Loucy (cell line): ENCODE data around the gene RAB24.

Source experiments
- H2AFZ ChIP-seq: fragments of 200-600 bp; sonication (generic); 2 replicates; pipeline ENCODE4 v1.6.0; 2016; ENCODE audit warnings: antibody characterized with exemption, mild to moderate bottlenecking, low read length, moderate library complexity
- H3F3A ChIP-seq: fragments of 200-600 bp; 2 replicates; pipeline ENCODE4 v1.6.0; 2016; ENCODE audit warnings: antibody characterized with exemption, low read depth, mild to moderate bottlenecking
- H3K27me3 ChIP-seq: fragments of 200-600 bp; sonication (generic); 2 replicates; pipeline ENCODE4 v1.6.1; 2014; ENCODE audit warnings: low read length, mild to moderate bottlenecking; ENCODE audit not compliant: insufficient read depth, poor library complexity, severe bottlenecking
- H3K36me3 ChIP-seq: fragments of 200-600 bp; sonication (generic); 2 replicates; pipeline ENCODE4 v1.6.1; 2016; ENCODE audit warnings: low read length; ENCODE audit not compliant: insufficient read depth
- H3K4me1 ChIP-seq: fragments of 200-600 bp; sonication (generic); 2 replicates; pipeline ENCODE4 v1.5.1; 2014; ENCODE audit warnings: low read length, mild to moderate bottlenecking; ENCODE audit not compliant: insufficient read depth, poor library complexity, severe bottlenecking
- H3K4me2 ChIP-seq: fragments of 200-600 bp; sonication (generic); 2 replicates; pipeline ENCODE4 v1.6.0; 2014; ENCODE audit warnings: antibody characterized with exemption, low read length, low read depth, mild to moderate bottlenecking; ENCODE audit not compliant: poor library complexity, severe bottlenecking
- H3K4me3 ChIP-seq: fragments of 200-600 bp; sonication (generic); 2 replicates; pipeline ENCODE4 v1.5.1; 2014; ENCODE audit warnings: low read length, mild to moderate bottlenecking, mixed read lengths; ENCODE audit not compliant: poor library complexity, severe bottlenecking
- H3K79me2 ChIP-seq: fragments of 200-600 bp; sonication (generic); 2 replicates; pipeline ENCODE4 v1.6.1; 2014; ENCODE audit warnings: low read length; ENCODE audit not compliant: insufficient read depth
- H3K9ac ChIP-seq: fragments of 200-600 bp; sonication (generic); 2 replicates; pipeline ENCODE4 v1.6.0; 2014; ENCODE audit warnings: mild to moderate bottlenecking, low read depth, low read length, moderate library complexity; ENCODE audit not compliant: poor library complexity, severe bottlenecking
- H3K9me2 ChIP-seq: fragments of 200-600 bp; sonication (generic); replicated peaks from 2 replicates; pipeline ENCODE4 v1.6.1; 2016; ENCODE audit warnings: low read depth, low read length, mixed read lengths
- H3K9me3 ChIP-seq: fragments of 200-600 bp; sonication (generic); 2 replicates; pipeline ENCODE4 v1.6.1; 2014; ENCODE audit warnings: mild to moderate bottlenecking, antibody characterized with exemption, low read length, low read depth; ENCODE audit not compliant: insufficient read depth
- H4K20me1 ChIP-seq: fragments of 200-600 bp; sonication (generic); 2 replicates; pipeline ENCODE4 v1.6.0; 2014; ENCODE audit warnings: antibody characterized with exemption, low read length, mild to moderate bottlenecking; ENCODE audit not compliant: insufficient read depth, poor library complexity, severe bottlenecking
- CTCF ChIP-seq: fragments of 200-600 bp; sonication (generic); conservative IDR thresholded peaks from 2 replicates; pipeline ENCODE4 v1.5.1; 2014; ENCODE audit warnings: mild to moderate bottlenecking, antibody characterized with exemption, low read length
- EZH2phosphoT487 ChIP-seq: fragments of 200-600 bp; IDR thresholded peaks from 2 replicates; pipeline ENCODE4 v1.6.1; 2018; ENCODE audit warnings: antibody characterized with exemption, mild to moderate bottlenecking, moderate library complexity, borderline replicate concordance

RAB24 gene

GRCh38 chr5:177276886-177277285, 26.6 kb downstream of the RAB24 start:
- H3K9ac ChIP-seq: no peak overlapping the region
- no peaks in the 10 kb centered on the region for H3F3A ChIP-seq
- H3K4me2 ChIP-seq: no peak overlapping the region
- no peaks in the 10 kb centered on the region for H3K27me3 ChIP-seq
- H3K4me1 ChIP-seq: no peaks in the 10 kb centered on the region
- H3K36me3 ChIP-seq: peaks cover 24% of the 10 kb centered on the region; the same call in 1 of the 2 replicates
- H3K9me2 ChIP-seq: no peaks in the 10 kb centered on the region
- no peaks in the 10 kb centered on the region for H4K20me1 ChIP-seq
- no peaks in the 10 kb centered on the region for H3K9me3 ChIP-seq
- H3K4me3 ChIP-seq: no peak overlapping the region
- no peak overlapping the region for H2AFZ ChIP-seq
- no peaks in the 10 kb centered on the region for H3K79me2 ChIP-seq
- no peak for TF ChIP-seq CTCF

- Histone ChIP-seq H3K79me2 (no peaks in the 10 kb centered on the region), H3K9me3 (no peaks in the 10 kb centered on the region), H2AFZ (no peak overlapping the region), H3K4me2 (no peak overlapping the region), H3K27me3 (no peaks in the 10 kb centered on the region), H3F3A (no peaks in the 10 kb centered on the region), H3K4me3 (no peak overlapping the region), H4K20me1 (no peaks in the 10 kb centered on the region), H3K36me3 (peaks cover 23% of the 10 kb centered on the region; the same call in 1 of the 2 replicates), H3K4me1 (no peaks in the 10 kb centered on the region), H3K9ac (no peak overlapping the region), H3K9me2 (no peaks in the 10 kb centered on the region)
- TF ChIP-seq CTCF (no peak), EZH2phosphoT487 (no peak)
Measured at GRCh38 chr5:177275883-177276282, 27.6 kb downstream of the RAB24 start.

- H2AFZ ChIP-seq: no peak overlapping the region
- H3K9me2 ChIP-seq: no peaks in the 10 kb centered on the region
- H3K36me3 ChIP-seq: peaks cover 39% of the 10 kb centered on the region; the same call in 1 of the 2 replicates
- no peaks in the 10 kb centered on the region for H4K20me1 ChIP-seq
- no peaks in the 10 kb centered on the region for H3F3A ChIP-seq
- no peaks in the 10 kb centered on the region for H3K27me3 ChIP-seq
- no peaks in the 10 kb centered on the region for H3K4me1 ChIP-seq
- no peak overlapping the region for H3K9ac ChIP-seq
- no peak overlapping the region for H3K4me2 ChIP-seq
- H3K4me3 ChIP-seq: no peak overlapping the region
- no peaks in the 10 kb centered on the region for H3K9me3 ChIP-seq
- no peaks in the 10 kb centered on the region for H3K79me2 ChIP-seq
- TF ChIP-seq CTCF (no peak), EZH2phosphoT487 (no peak)
Measured at GRCh38 chr5:177271113-177271512, 32.4 kb downstream of the RAB24 start.
